SHP77 treated with DMSO at 0.1 percent for 48 hours (cell line): ENCODE data around the gene MYADM.

Experiments used
- DNase-seq: peaks from one replicate; lab custom pipeline; 2025; lab: John Stamatoyannopoulos, UW

Gene MYADM

GRCh38 chr19:53885036-53885435 is 17.4 kb downstream of the MYADM start:
- DNase-seq = no peak

- DNase-seq = no peak
These were observed 24.8 kb downstream of the MYADM start for GRCh38 chr19:53892301-53892980.

- no peak for DNase-seq
These were observed 25.3 kb downstream of the MYADM start for GRCh38 chr19:53892981-53893325.

GRCh38 chr19:53894707-53895106 is 27.0 kb downstream of the MYADM start:
- DNase-seq = no peak

GRCh38 chr19:53896682-53897081 is 29.0 kb downstream of the MYADM start:
- DNase-seq = no peak

DNA sequence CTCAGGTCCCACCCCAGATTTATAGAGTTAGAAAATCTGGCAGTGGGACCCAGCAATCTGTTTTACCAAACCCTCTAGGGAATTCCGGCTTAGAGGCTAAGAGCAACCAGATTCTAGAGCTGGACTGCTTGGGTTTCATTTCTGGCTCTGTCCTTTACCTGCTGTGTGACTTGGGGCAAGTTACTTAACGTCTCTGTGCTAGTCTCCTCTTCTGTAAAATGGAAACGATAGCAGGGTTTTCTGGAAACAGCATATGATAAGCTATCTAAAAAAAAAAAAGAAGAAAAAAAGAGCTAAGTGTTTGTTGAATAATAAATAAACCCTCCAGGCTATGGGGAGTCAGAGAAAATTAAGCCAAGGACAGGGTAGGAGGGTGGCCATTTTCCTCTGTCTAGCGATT is 29.8 kb downstream of the MYADM start:
- DNase-seq = no peak

GRCh38 chr19:53898166-53898565 is 30.5 kb downstream of the MYADM start:
- no peak for DNase-seq

GRCh38 chr19:53898636-53899341 is 31.1 kb downstream of the MYADM start:
- DNase-seq = no peak

DNA sequence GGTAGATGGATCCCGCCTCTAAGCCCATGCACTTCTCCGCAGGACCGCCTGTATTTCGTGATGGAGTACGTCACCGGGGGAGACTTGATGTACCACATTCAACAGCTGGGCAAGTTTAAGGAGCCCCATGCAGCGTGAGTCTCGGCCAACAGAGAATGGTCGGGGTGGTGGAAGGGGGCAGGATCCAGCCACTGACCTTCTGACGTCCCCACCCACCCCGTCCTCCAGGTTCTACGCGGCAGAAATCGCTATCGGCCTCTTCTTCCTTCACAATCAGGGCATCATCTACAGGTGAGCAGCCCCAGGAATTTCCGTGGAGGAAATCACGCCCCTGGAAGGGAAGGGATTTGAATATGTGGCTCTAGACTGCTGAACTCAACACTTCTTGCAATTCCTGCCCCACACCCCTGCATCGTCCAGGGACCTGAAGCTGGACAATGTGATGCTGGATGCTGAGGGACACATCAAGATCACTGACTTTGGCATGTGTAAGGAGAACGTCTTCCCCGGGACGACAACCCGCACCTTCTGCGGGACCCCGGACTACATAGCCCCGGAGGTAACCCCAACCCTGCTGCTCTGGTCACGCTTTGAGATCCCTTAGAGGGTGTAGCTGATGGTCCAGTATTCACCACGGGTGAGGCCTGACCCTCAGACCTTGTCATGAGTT is 32.6 kb downstream of the MYADM start:
- DNase-seq = no peak

GRCh38 chr19:53903055-53903680 is 35.5 kb downstream of the MYADM start:
- no peak for DNase-seq

DNA sequence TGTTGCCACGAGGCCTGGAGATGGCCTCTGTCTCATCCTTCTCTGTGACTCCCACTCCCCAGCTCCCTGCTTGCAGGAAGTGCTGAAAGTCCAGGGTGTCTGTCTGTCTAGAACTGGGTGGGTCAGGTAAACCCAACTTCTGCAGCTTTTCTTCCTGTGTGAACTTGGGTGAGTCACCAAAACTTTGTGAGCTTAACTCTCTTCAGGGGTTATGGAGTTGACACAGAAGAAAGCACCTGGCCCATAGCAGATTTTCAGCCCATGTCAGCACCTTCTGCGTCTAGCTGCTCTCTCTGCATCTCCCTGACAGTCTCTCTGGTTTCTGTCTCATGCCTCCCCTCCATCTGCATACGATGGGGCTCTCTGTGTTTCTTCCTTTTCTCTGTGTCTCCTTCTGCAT is 37.2 kb downstream of the MYADM start:
- no peak for DNase-seq

- DNase-seq = no peak
These were observed 38.1 kb downstream of the MYADM start for GRCh38 chr19:53905787-53906186.

GRCh38 chr19:53906211-53907192 is 38.8 kb downstream of the MYADM start:
- no peak for DNase-seq

DNA sequence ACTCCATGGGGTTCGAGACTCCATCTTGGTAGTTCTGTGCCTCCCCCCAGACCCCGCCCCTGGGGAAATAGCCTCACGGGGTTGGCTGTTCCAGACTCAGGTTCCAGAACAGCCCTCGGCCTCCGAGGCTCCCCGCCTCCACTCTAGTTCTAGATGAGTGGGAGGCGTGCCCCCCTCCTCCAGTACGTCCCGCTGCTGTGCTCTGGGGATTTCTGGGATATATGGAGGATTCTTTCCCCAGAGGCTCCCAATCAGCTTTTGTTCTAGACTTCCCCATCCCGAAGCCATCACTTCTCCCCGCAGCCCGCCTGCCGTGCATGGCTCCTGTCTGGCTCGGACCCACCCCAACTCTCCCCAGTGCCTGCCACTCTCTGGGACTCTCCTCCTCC is 39.5 kb downstream of the MYADM start:
- DNase-seq = no peak

DNA sequence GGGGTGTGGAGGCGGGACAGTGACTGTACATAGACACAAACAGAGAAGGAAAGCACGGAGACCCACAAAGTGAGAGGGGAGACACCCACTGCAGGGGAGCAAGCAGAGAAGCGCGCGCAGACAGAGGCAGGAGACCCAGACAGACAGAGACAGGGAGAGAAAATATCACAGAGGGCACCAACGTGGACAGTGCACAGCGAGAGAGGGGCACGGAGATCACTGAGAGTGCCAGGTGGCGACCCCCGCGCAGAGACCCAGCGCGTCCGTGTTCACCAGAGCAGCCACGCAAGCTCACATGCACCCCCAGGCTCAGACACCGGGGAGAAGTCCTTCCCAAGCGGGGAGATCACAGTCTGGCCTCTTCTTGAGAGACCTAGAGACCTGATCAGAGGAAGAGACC is 40.0 kb downstream of the MYADM start:
- no peak for DNase-seq

GRCh38 chr19:53908106-53908934 is 40.6 kb downstream of the MYADM start:
- DNase-seq = no peak

GRCh38 chr19:53908935-53909415 is 41.3 kb downstream of the MYADM start, which contains the start of gene CACNG7:
CACNG7 (plus strand) TSS chr19:53909278; CDS start chr19:53912832, 3,554 bp downstream.
- no peak for DNase-seq

- no peak for DNase-seq
These were observed 41.9 kb downstream of the MYADM start for GRCh38 chr19:53909471-53910169.

GRCh38 chr19:53910170-53910518 is 42.5 kb downstream of the MYADM start:
- DNase-seq = no peak

GRCh38 chr19:53912653-53913052 is 45.0 kb downstream of the MYADM start:
- DNase-seq = no peak
